ENCODE data around the gene MKLN1.

- TF ChIP-seq CTCF (IDR thresholded peaks at IDR 0.05; ENCODE audit: low read length) = no peak
- no peak for TF ChIP-seq EZH2 (IDR thresholded peaks at IDR 0.05; ENCODE audit: borderline replicate concordance, low read length)
Measured at GRCh38 chr7:131540491-131541162, 213.0 kb downstream of the MKLN1 start.

All from OCI-LY1 (cell line).